HG03565 (cell line): ENCODE results near the gene SARNP.
"Not testable (repeated sequence)": the region's sequence is repeated elsewhere in the genome, so short reads cannot be mapped to it uniquely, and the experiment has no call there.

Source experiments
- ATAC-seq: cut with Tn5 transposase; IDR thresholded peaks from one replicate; pipeline ENCODE4 v1.9.1; 2021; ENCODE audit warnings: mild to moderate bottlenecking, moderate library complexity; ENCODE audit not compliant: unreplicated experiment

The SARNP gene

DNA sequence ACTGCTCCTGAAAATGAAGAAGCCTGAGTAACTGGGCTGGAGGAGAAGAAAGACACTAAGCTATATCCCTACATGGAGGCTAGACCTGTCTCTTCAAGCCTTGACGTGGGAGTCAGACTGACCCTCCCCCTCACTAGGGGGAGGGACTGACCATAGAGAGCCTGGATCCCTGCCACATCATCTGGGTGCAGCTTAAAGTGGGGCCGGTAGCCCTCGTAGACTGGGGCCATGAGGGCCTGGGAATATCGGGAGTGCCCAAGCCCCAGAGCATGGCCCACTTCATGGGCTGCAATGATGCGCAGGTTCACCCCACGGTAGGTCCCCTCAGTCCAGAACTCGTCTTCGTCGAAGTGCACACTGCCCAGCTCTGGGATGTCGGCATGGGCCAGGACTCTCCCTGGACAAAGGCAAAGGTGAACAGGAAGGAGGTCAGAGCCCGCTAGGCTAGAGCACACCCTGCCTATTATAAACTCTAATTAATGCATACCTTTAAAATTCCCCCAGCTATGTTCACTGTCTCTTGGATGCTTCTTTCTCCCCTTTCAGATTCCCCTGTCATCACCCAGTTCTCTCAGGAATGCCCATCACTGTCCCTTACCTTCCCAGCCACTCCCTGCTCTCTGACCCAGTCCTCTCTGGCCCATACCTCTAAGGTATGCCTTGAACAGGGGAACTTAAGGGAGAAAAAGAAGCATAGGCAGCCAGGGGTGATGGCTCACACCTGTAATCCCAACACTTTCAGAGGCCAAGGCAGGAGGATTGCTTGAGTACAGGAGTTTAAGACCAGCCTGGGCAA, 22.0 kb upstream of the SARNP start:
- ATAC-seq: no peak

DNA sequence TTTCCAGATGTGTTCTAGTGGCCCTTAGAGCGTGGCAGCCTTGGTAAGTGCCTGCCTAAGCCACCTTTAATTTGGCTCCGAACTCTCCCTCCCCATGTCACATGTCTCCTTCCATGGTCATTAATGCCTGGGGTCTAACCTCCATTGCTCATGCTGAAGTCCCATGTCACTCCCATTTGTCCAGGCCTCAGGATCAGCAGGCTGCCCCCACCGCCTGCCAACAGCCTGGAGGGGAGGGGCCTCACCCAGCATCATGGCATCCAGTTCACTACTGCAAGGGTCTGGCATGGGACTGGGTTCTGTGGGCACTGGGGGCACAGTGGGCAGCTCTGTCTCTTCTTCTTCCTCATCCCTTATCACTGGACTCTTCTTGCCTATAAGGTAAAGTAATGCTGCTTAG, 20.8 kb upstream of the SARNP start:
- ATAC-seq: no peak

DNA sequence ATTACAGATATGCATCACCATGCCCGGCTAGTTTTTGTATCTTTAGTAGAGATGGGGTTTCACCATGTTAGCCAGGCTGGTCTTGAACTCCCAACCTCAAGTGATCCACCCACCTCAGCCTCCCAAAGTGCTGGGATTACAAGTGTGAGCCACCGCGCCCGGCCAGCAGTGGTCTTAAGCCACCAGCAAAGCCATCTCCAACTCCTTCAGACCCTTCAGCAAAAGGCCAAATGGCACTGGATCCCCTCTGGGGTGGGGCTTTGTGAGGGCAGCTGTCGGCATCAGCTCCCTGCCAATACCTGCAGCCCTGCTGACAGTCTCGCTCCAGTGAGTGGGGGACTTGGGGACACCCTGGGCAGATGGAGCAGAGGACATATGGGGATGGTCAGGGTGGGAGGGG, 16.9 kb upstream of the SARNP start:
- not testable (repeated sequence) for ATAC-seq

DNA sequence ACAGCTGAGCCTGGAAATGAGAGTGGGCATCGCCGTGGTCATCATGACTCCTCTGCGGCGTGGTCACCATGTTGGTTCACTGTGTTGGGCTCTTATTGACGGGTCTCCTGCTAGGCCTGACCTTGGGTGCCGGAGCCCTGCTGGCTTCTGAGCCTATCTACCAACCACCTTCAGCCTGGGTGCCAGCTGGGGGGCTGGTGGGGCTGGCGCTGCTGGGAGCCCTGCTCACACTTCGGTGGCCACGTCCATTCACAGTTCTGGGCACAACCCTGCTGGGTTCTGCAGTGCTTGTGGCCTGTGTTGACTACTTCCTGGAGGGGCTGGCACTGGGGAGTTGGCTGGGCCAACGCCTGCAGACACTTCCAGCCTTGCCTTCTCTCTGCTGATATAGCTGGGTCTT, 15.5 kb upstream of the SARNP start:
- ATAC-seq: no peak

DNA sequence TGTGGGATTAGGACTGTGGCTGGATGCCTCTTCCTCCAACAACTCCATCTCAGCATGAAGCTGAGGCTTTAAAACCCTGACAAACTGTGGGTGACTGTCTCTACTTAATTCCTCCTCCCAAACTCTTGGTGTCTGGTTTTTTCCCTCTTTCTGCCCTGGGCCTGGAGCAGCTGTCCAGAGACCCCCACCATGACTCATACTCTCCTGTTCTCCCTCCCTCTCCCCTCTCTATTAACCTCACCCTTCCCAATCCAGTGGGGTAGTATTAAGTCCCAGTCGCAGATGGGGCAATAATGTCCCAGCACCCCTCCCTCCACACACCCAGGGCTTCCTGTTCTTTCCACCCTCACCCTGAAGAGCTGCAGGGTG, 13.9 kb upstream of the SARNP start:
- ATAC-seq: no peak

DNA sequence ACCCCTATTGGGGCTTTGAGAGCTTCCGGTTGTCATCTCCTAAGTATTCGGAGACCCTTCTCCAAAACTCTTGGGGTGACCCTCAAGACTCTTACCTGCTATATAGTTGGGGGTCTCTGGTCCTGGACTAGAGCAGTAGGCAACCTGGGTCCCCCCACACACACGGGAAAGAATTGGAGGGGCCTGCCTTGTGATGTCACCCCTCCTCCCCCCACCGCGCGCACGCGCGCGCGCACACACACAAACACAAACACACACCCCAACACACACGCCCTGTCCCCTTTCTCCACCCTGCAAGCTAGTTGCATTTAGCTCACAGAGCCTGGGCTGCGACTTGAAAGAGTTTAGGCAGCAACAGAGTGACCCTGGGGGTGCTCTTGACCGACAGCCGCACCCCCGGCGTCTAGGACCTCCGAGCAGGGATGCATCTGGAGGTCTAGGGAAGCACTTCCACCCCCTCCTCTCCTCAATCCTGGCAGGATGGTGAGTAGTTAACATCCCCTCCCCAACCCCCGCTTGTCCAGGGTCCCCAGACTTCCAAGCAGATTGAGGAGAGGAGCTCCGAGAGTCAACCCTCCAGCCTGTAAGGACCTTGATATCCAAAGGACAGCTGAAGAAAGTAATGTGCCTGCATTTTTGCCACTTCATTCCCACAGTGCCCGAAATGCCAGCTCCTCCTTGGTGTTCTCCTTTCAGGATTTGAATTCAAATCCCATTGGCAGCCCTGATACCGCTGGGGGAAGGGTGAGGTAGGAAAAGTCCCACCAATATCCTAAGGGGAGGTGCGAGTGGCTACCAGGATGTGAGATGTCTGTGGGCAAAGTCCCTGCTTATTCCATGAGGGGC, 13.3 kb upstream of the SARNP start:
- no peak for ATAC-seq

DNA sequence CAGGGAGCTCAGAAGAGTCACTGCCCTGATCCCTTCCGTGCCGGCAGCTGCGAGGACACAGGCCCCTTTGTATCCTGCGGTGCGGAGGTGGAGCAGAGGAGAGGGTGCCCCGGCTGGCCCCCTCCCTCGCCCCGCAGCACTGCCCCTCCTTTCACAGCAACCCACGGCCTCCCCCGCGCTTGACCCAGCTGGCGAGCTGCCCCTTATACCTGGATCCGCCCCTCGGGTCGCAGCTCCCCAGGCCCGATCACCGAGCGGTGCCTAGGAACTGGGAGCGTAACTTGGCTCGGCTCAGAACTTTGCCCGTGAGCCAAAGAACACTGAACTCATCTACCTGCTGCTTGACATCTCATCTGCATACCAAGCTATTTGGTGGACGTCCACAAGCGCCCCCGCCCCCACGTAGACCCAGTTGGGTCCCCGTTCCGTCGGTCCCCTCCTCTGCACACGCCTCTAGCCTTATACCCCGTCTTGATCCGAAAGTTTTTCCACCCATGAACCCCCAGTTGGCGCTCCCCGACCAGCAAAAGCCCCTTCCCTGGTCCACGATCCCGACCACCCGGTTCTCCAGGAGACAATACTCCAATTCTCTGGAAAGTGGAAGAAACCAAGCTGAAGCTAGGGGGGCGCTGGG, 12.6 kb upstream of the SARNP start:
- no peak for ATAC-seq

DNA sequence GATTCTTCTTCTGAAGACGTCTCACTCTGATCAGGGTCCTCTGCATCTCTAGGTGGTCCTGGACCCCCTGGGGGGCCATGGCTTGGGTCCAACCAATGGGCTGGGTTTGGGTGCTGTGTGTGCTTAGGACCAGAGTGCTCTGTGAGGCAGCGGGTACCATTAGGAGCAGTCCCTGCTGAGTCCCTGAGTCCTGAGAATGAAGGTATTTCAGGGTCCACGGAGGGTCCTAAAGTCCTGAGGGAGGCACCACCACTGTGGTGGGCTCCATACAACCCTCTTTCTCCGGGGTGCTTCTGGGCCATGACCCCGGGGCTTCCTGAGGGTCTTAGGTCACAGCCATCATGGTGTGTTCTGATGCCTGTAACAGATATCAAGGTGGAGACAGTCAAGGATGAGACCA, 10.8 kb upstream of the SARNP start:
- no peak for ATAC-seq

DNA sequence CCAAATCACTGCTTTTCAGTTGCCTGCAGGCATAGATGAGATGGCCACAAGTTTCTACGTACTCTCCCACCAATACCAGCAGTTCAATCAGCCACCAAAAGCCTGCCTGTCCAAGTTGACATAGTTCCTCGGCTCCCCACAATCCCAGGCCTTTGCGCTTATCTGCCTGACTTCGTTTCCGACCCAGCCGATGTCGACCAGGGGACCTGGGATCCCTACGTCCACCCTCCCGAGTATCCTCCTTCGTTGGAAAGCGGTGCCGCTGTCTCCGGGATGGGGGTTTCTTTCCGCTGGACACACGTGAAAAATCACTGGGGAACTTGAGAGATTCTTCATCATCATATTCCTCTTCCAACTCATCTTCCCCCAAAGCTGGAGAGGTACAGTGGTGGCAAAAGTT, 10.3 kb upstream of the SARNP start:
- ATAC-seq: no peak

DNA sequence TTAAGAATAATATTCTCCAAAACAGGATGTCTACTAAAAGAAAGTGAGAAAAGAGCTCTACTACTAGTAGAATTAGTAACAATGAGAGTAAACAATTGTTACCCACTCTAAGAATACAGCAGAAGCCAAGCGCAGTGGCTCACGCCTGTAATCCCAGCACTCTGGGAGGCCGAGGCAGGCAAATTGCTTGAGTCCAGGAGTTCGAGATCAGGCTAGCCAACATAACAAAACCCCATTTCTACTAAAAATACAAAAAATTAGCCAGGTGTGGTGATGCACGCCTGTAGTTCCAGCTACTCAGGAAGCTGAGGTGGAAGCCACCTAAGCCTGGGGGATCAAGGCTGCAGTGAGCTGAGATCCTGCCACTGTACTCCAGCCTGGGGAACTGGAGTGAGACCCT, 7.2 kb upstream of the SARNP start:
- ATAC-seq: no peak

DNA sequence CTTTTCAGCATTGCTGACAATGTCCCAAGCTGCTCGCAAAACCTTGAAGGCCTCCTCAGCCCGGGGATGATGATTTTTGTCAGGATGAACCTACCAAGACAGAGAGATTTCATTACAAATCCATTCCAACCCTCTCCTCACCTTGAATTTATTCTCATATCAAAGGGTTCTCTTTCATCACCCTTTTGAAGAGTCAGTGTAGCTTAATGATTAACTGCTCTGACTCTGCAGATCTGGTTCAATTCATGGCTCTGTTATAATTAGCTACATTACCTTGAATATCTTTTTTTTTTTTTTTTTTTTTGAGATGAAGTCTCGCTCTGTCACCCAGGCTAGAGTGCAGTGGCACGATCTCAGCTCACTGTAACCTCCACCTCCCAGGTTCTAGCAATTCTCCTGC, 5.9 kb upstream of the SARNP start:
- ATAC-seq: no peak

DNA sequence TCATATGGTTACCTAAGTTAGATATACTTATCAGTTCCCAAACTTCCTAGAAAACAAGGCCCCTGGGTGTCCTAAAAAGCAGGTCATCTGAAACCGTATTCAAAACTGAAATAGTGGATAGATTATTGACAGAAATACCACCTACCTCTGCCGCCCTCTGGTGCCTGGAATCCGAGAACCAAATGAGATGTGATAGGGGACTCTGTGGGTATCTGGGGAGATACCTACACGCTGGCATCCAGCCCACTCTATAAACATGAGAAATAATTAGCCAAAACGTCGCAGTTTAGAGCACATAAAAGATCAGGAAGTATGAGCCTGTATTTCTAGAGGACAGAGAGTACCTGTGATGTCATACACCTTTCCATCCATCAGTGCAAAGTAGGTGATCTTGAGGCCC, 4.7 kb upstream of the SARNP start:
- no peak for ATAC-seq

DNA sequence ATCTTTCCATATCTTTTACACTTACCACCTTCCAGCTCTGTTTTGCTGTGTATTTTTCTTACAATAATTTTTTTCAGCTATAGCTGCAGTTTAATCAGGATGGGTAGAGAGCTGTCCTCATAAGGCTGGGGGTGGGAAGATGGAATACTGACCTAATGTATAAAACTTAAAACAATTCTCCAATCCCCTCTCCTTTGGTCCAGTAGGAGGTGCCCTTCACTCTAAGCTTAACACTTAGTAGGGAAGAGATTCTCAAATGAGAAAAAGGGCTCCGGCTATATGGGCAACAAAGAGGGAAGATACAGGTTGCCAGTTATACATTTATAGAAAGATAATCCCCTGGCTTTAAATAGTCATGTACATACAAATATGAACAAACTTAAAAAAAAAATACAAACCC, 3.2 kb upstream of the SARNP start:
- ATAC-seq: no peak

DNA sequence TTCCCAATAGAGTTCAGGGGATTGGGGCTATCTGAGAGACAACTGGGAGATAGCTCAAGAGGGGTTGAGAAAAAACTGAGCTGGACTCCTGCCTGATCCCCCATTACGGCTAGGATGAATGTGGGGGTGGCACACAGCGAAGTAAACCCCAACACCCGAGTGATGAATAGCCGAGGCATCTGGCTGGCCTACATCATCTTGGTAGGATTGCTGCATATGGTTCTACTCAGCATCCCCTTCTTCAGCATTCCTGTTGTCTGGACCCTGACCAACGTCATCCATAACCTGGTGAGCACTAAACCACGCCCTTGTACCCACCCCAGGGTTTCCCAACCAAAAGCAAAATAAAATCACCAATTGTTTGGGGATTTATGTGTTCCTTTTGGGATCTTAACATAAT, 1.4 kb upstream of the SARNP start:
- no peak for ATAC-seq

DNA sequence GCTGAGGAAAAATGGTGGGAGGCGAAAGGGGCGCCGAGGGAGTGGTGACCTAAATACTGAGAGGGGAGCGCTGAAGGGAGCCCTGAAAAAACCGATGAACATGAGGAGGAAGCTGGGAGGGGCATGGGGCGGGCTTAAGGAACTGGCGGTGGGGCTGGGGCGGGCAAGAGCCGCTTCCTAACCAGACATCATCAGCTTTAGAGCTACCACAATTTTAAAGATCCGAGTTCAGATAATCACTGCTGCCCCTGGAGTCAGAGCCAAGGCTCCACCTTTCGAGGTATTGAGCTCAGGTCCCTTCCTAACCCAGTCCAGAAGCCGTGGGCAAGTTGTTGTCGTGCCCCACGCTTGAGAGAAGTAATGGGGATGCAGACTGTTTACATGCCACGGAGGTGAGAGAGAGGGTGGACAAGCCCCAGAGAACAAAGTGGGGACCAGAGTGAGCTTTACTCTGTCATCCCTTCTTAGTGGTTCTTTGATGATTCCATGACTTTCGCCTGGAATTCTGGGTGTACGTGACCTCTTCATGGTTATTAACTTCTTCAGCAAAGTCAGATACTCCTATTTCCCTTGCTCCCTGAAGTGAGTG, 710 bp upstream of the SARNP start:
- ATAC-seq: no peak

DNA sequence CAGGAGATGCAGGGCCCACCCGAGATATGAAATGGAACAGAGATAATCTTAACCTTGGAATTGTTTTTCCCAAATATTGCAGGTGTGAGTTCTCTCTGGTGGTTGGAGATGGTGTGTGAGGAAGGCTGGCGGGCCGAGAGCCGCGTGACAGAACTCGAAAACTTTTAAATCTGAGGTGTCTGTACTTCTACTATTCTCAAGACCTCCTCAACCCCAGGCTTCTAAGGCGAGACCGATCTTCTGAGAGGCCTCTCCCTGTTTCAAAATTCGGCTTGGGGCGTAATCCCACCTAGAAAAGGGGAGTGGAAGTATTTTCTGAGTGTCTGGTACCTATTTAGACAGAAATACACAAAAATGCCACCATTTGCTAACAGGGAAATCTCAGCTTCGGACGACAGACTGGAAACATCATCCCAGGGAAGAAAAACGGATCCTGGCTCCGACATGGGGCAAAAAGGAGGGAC, 611 bp downstream of the SARNP start:
- ATAC-seq: no peak

DNA sequence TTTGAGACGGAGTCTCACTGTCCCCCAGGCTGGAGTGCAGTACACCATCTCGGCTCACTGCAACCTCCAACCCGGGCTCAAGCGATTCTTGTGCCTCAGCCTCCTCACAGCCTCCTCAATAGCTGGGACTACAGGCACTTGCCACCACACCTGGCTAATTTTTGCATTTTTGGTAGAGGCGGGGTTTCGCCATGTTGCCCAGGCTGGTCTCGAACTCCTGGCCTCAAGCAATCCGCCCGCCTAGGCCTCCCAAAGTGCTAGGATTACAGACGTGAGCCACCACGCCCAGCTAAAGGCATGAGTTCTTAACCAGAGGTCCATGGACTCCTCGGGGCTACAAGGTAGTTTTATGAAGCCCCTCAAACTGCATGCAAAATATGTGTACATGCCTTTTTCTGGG, 2.1 kb downstream of the SARNP start:
- ATAC-seq: no peak

DNA sequence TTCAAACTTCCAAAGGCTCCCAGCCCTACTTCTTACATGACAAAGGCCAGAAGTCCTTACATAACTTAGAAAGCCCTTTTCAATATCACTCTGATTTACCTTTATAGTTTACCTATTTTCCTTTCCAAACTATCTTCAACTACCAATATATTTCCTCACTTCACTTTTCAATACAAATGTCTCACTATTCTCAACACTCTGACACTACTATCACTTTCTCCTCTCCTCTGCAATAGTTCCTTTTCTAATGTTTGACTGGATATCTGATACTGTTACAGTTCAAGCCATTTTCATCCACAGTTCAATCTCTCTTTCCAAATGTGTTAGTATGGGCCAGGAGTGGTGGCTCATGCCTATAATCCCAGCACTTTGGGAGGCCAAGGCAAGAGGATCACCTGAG, 3.3 kb downstream of the SARNP start:
- ATAC-seq: no peak

DNA sequence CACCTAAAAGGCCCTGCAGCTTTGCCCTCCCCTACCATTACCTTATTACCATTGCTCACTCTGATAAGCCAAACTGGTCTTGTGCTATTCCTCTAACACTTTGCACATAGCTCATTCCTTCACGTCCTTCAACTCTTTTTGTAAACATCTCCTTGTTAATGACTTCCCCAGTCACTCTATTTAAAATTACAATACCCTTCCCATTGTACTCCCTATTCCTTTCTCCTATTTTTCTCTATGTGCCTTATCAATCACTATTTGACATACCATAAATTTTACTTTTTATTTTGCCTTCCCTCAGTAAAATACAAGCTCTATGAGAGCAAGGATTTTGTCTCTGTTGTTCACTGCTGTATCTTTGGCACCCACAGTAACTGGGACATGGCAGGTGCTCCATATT, 5.4 kb downstream of the SARNP start:
- no peak for ATAC-seq

DNA sequence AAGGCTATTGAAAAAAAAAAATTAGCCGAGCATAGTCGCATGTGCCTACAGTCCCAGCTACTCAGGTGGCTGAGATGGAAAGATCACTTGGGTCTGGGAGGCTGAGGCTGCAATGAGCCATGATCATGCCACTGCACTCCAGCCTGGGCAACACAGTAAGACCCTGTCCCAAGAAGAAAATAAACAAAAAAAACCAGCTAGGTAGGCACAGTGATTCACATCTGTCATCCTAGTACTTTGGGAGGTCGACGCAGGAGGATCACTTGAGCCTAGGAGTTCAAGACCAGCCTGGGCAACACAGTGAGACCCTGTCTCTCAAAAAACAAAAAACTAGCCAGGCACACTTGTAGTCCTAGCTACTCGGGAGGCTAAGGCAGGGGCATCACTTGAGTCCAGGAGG, 8.2 kb downstream of the SARNP start:
- no peak for ATAC-seq

DNA sequence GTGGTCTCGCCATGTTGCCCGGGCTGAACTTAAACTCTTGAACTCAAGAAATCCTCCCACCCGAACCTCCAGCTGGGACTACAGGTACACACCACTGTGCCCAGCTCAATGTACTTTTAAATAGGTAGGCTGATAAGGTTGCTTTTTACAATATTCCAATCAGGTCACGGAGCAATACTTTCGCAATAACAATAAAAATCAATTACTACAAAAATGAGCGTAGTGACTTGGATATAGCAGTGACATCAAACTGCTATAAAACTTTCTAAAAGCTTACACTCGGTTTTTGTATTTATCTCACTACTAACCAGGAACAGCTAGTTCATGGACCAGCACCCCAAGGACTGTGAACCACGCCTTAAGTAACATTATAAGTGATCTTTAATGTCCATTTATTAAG, 10.5 kb downstream of the SARNP start:
- no peak for ATAC-seq

DNA sequence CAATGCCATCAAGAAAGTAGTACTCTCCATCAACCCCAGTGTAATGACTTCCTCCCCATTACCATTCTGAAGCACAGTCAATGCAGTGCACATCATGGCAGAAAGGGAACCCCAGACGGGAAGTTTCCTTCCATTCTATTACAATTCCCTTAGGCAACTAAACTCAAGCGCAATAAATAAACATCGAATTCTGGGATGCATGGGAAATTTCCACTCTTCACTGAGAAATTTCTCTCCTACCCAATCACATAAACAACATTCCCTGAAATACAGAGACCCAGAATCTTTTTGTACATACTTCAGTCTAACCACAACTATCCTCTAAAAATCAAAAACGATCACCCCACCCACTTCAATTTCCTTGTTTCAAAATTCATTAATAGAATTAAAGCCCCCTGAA, 20.0 kb downstream of the SARNP start:
- ATAC-seq: no peak
